Testis (tissue), 2 donors: ENCODE results near the gene DNAH12.

Experiments
- CTCF ChIP-seq, 3 experiments: fragments of 450-650 bp in 2 of 3; fragments of 200-600 bp in 1 of 3; sonication (generic) in 1 of 3; IDR thresholded peaks; one replicate each; pipeline ENCODE4 v1.5.1; 2016 to 2019; ENCODE audit warnings: antibody characterized with exemption in 3 of 3, mild to moderate bottlenecking in 2 of 3, moderate library complexity in 1 of 3
- POLR2A ChIP-seq: fragments of 450-650 bp; IDR thresholded peaks from one replicate; pipeline ENCODE4 v1.6.1; 2017; ENCODE audit warnings: antibody characterized with exemption, mild to moderate bottlenecking, moderate library complexity

- TF ChIP-seq CTCF (IDR thresholded peaks at IDR 0.05) (no peak), POLR2A (no peak)
Observed at GRCh38 chr3:57451150-57451846, 92.8 kb downstream of the DNAH12 start.
